Stomach (tissue), 4 donors: ENCODE data around the gene PTGR1.

Experiments
- EP300 ChIP-seq: sonication (generic); formaldehyde crosslinking; IDR thresholded peaks from one replicate; pipeline ENCODE4 v1.6.1; 2017; ENCODE audit warnings: antibody characterized with exemption
- TF ChIP-seq, protein P1 (sequence below), 7 experiments: fragments of 450-650 bp in 4 of 7; fragments of 200-600 bp in 3 of 7; sonication (generic) in 3 of 7; IDR thresholded peaks; one replicate each; pipeline ENCODE4 v1.5.1; 2016 to 2019; ENCODE audit warnings: antibody characterized with exemption in 7 of 7, control low read depth in 2 of 7, mild to moderate bottlenecking in 1 of 7

- TF ChIP-seq EP300 = no peak
- TF ChIP-seq, protein P1, sequence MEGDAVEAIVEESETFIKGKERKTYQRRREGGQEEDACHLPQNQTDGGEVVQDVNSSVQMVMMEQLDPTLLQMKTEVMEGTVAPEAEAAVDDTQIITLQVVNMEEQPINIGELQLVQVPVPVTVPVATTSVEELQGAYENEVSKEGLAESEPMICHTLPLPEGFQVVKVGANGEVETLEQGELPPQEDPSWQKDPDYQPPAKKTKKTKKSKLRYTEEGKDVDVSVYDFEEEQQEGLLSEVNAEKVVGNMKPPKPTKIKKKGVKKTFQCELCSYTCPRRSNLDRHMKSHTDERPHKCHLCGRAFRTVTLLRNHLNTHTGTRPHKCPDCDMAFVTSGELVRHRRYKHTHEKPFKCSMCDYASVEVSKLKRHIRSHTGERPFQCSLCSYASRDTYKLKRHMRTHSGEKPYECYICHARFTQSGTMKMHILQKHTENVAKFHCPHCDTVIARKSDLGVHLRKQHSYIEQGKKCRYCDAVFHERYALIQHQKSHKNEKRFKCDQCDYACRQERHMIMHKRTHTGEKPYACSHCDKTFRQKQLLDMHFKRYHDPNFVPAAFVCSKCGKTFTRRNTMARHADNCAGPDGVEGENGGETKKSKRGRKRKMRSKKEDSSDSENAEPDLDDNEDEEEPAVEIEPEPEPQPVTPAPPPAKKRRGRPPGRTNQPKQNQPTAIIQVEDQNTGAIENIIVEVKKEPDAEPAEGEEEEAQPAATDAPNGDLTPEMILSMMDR (IDR thresholded peaks at IDR 0.05) = no peak
Observed at GRCh38 chr9:111627260-111627963, 28.0 kb upstream of the PTGR1 start.
